ENCODE data around the gene ZSCAN10. TPM values are rescaled to one million over a fixed set of nuclear protein-coding genes. Genes with fewer than 3 reads are reported as not detected.
A peak's percentile ranks its signal among the peaks of the same experiment; 100 is the strongest.
"Not testable (repeated sequence)": the region's sequence is repeated elsewhere in the genome, so short reads cannot be mapped to it uniquely, and the experiment has no call there.

The ZSCAN10 gene
- total RNA-seq, 3 donors from 2014 or later: not detected

DNA sequence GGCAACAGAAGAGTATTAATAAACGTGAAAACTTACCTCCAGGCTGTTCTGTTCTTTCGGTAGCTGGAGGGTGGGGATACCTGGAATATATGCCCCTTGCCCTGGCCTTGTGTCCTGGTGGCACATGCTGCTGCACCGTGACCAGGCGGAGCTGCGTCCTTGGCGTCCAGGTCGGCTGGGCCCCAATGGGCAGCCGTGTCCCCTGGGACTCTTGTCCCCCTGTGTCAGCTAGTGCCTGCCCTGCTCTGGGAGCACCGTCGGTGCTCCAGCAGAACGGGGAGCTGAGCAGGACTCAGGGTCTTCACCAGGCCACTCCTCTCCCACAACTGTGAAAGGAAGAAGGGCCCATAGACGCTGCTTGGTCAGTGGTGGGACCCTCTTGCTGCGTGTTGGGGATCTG is 43.7 kb upstream of the ZSCAN10 start:
- H3K9me3 ChIP-seq: no peaks in the 10 kb centered on the region
- no peaks in the 10 kb centered on the region for H3K4me1 ChIP-seq
- intact Hi-C loops (cut with DNase I; ENCODE audit: low total_unique reads): no loop called here
- no peaks in the 10 kb centered on the region for H3K36me3 ChIP-seq
- no peak for TF ChIP-seq POLR2A (IDR thresholded peaks at IDR 0.05)
- no peak for TF ChIP-seq POLR2AphosphoS5 (IDR thresholded peaks at IDR 0.05)
- TF ChIP-seq, protein P1, sequence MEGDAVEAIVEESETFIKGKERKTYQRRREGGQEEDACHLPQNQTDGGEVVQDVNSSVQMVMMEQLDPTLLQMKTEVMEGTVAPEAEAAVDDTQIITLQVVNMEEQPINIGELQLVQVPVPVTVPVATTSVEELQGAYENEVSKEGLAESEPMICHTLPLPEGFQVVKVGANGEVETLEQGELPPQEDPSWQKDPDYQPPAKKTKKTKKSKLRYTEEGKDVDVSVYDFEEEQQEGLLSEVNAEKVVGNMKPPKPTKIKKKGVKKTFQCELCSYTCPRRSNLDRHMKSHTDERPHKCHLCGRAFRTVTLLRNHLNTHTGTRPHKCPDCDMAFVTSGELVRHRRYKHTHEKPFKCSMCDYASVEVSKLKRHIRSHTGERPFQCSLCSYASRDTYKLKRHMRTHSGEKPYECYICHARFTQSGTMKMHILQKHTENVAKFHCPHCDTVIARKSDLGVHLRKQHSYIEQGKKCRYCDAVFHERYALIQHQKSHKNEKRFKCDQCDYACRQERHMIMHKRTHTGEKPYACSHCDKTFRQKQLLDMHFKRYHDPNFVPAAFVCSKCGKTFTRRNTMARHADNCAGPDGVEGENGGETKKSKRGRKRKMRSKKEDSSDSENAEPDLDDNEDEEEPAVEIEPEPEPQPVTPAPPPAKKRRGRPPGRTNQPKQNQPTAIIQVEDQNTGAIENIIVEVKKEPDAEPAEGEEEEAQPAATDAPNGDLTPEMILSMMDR (IDR thresholded peaks at IDR 0.05): no peak
- no peak for DNase-seq (ENCODE audit: low spot score in 2 of 2)
- no peak overlapping the region for H3K4me3 ChIP-seq
- no peaks in the 10 kb centered on the region for H3K27me3 ChIP-seq
- peak overlapping the region in 1 of 2 donors; percentile 83 for H3K27ac ChIP-seq

DNA sequence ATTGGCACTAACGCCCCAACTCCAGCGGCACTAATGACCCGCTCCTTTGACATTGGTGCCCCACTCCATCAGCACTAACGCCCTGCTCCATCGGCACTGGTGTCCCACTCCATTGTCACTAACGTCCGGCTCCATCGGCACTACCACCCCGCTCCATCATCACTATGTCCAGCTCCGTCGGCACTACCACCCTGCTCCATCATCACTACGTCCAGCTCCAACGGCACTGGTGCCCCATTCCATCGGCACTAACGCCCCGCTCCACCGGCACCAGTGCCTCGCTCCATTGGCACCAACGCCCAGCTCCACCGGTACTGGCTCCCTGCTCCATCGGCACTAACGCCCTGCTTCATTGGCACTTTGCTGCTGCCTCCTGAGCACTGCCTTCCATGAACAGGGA is 43.2 kb upstream of the ZSCAN10 start:
- no peaks in the 10 kb centered on the region for H3K4me1 ChIP-seq
- no peak overlapping the region for H3K27ac ChIP-seq
- DNase-seq (ENCODE audit: low spot score in 2 of 2): no peak

GRCh38 chr16:3141781-3142311 is 42.8 kb upstream of the ZSCAN10 start:
- no peak for DNase-seq (ENCODE audit: low spot score in 2 of 2)
- no peaks in the 10 kb centered on the region for H3K27me3 ChIP-seq
- H3K27ac ChIP-seq: no peak overlapping the region
- no peaks in the 10 kb centered on the region for H3K4me1 ChIP-seq
- no peaks in the 10 kb centered on the region for H3K36me3 ChIP-seq
- H3K9me3 ChIP-seq: no peaks in the 10 kb centered on the region
- intact Hi-C loops (cut with DNase I; ENCODE audit: low total_unique reads): no loop called here
- TF ChIP-seq, protein P1 (IDR thresholded peaks at IDR 0.05): no peak
- TF ChIP-seq POLR2A (IDR thresholded peaks at IDR 0.05) (no peak), POLR2AphosphoS5 (IDR thresholded peaks at IDR 0.05) (no peak)
- no peak overlapping the region for H3K4me3 ChIP-seq

More for the DNA sequence above, 43.2 kb upstream of the ZSCAN10 start:
- intact Hi-C loops (cut with DNase I; ENCODE audit: low total_unique reads): no loop called here
- no peaks in the 10 kb centered on the region for H3K9me3 ChIP-seq
- no peak for TF ChIP-seq POLR2A (IDR thresholded peaks at IDR 0.05)
- TF ChIP-seq, protein P1 (IDR thresholded peaks at IDR 0.05): no peak
- no peak for TF ChIP-seq POLR2AphosphoS5 (IDR thresholded peaks at IDR 0.05)
- no peak overlapping the region for H3K4me3 ChIP-seq
- H3K27me3 ChIP-seq: no peaks in the 10 kb centered on the region
- H3K36me3 ChIP-seq: no peaks in the 10 kb centered on the region

DNA sequence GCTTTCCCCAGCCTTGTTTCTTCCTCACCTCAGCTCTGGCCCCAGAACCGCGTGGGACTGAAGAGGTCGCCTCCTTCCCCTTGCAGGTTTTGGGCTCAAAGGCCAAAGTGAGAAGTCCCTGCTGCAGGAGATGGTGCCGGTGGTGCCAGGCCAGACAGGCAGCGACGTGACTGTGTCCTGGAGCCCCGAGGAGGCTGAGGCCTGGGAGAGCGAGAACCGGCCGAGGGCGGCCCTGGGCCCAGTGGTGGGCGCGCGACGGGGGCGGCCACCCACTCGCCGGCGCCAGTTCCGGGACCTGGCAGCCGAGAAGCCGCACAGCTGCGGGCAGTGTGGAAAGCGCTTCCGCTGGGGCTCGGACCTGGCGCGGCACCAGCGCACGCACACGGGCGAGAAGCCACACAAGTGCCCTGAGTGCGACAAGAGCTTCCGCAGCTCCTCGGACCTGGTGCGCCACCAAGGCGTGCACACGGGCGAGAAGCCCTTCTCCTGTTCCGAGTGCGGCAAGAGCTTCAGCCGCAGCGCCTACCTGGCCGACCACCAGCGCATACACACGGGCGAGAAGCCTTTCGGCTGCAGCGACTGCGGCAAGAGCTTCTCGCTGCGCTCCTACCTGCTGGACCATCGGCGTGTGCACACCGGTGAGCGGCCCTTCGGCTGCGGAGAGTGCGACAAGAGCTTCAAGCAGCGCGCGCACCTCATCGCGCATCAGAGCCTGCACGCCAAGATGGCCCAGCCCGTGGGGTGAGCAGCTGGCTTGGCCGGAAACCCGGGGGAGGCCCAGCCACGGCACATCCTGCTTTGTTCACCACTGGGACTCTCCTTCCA is 41.7 kb upstream of the ZSCAN10 start:
- H3K27ac ChIP-seq: no peak overlapping the region
- H3K27me3 ChIP-seq: no peaks in the 10 kb centered on the region
- H3K36me3 ChIP-seq: no peaks in the 10 kb centered on the region
- no peaks in the 10 kb centered on the region for H3K9me3 ChIP-seq
- H3K4me3 ChIP-seq: no peak overlapping the region
- H3K4me1 ChIP-seq: peaks cover 0 to 6% of the 10 kb centered on the region in 2 donors
- intact Hi-C loops (cut with DNase I; ENCODE audit: low total_unique reads): no loop called here
- DNase-seq (ENCODE audit: low spot score in 2 of 2): no peak
- no peak for TF ChIP-seq POLR2AphosphoS5 (IDR thresholded peaks at IDR 0.05)
- TF ChIP-seq, protein P1 (IDR thresholded peaks at IDR 0.05): no peak
- TF ChIP-seq POLR2A (IDR thresholded peaks at IDR 0.05): no peak

- H3K4me1 ChIP-seq; intact Hi-C loops (cut with DNase I; ENCODE audit: low total_unique reads); H3K27me3 ChIP-seq; H3K36me3 ChIP-seq; H3K9me3 ChIP-seq; DNase-seq (ENCODE audit: low spot score in 2 of 2); H3K4me3 ChIP-seq: not testable (repeated sequence)
- H3K27ac ChIP-seq: peak overlapping the region in 1 of 2 donors; percentile 58
Observed at GRCh38 chr16:3139561-3139960, 40.5 kb upstream of the ZSCAN10 start.

All from breast epithelium (tissue), 4 donors.